ENCODE measurements around the gene SACM1L. TPM values are rescaled to one million over a fixed set of nuclear protein-coding genes. Genes with fewer than 3 reads are reported as not detected.

The SACM1L gene, protein sequence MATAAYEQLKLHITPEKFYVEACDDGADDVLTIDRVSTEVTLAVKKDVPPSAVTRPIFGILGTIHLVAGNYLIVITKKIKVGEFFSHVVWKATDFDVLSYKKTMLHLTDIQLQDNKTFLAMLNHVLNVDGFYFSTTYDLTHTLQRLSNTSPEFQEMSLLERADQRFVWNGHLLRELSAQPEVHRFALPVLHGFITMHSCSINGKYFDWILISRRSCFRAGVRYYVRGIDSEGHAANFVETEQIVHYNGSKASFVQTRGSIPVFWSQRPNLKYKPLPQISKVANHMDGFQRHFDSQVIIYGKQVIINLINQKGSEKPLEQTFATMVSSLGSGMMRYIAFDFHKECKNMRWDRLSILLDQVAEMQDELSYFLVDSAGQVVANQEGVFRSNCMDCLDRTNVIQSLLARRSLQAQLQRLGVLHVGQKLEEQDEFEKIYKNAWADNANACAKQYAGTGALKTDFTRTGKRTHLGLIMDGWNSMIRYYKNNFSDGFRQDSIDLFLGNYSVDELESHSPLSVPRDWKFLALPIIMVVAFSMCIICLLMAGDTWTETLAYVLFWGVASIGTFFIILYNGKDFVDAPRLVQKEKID
- polyA plus RNA-seq (2013, experiment 1 of 2; ENCODE audit: insufficient read length): 24.4 TPM
- polyA plus RNA-seq (2013, experiment 2 of 2; ENCODE audit: insufficient read length): 26.6 TPM

DNA sequence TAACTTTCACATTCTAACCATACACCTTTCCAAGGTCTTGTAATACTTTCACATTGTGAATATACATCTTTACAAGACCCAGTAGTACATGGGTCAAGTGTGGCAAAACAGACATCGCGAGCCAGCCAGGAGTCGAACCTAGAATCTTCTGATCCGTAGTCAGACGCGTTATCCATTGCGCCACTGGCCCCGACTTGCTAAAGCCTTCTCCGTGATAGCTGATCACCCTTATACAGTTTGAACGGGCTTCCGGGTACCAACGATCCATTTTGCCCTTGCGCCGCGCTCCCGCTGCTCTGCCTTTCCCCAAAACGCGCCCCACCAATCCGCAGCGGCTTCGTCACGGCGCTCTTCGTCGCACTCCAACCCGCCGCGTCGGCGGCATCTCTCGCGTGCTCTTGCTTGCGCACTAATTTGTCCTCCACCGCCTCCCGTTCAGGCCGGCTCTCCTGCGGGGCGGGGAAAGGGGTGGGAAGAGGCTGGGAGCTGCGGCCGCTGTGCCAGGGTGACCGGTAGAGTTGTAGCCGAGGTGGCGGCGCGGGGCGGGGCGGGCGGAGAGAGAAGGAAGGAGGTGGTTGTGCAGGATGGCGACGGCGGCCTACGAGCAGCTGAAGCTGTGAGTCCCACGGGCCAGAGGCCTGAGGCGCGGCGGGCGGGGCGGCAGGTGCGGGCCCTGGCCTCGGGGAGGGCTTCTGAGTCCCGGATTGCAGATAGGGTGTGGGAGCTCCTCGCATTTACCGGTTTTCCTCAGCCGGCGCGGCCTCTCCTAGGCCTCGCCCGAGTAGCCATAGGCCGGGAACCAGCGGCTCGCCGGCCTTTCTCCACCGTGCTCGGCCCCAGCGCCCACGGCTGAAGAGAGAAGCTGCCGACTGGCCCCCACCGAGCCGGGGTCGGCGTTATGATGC, at the start of gene SACM1L:
Gene SACM1L, plus strand, starts transcription at position 515 of the 905 bp plus-strand sequence. Its CDS starts 70 bp downstream, at position 585.
- peak; percentile 99 for DNase-seq

DNA sequence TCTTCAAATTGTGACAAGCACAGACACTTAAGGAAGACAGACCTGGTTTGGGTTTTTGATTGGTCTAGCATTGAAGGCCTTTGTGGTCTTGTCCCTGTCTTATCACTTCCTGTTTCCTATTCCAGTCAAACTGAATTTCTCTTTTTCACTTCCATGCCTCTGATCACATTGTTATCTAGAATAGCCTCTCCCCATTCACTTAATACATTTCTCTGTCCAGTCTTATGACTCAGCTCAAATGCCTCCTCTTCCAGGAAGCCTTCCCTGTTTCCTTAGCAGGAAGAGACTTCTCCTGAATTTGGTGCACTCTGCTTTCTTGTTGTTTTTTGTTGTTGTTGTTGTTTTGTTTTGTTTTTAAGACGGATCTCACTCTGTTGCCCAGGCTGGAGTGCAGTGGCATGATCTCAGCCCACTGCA, 49.1 kb upstream of the SACM1L start:
- DNase-seq: no peak

DNA sequence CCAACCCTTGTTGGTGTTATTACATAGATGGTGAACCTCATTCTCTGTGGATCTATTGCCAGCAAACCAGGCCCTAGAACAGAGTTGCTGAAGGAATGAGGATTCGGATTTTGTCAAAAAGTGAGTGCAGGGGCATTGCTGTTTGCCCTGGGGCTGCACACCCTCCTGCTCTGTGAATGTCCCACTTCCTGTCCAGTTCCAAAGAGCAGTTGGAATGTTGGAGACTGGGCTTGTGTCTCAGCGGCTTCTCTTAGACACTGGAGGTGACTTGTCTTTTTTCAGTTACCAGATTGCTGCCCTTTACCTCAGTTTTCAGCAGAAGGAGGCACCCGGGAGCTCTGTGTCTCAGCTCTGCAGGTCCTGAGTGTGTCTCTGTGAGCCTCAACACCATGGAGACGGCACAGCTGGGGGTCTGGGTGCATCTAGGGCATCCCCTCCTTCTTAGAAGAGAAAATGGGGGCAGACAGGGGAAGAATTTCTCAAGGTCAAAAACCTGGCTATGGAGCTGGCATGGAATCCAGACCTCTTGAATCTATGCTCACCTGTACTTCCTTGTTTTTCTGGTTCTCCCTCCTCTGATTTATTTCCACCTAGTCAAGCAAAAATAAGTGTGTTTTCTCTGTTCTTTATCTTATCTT, 48.4 kb upstream of the SACM1L start:
- DNase-seq: no peak

DNA sequence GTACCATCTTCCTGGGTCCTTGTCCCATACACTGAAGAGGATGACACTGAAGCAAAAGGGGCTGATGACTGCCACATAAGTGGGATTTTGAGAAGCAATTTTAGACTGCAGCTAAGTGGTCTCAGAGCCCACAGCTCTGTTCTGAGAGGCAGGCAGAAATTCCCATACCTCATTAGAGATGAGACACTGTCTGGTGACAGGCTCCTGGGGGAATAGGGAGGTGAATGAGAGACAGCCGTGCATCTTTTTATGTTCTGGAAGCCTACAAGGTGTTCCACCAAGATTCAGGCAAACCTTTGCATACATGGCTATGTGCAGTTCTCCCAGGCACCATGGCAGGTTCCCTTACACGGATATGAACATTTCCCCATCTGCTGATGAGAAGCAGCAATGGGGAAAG, 47.4 kb upstream of the SACM1L start:
- no peak for DNase-seq

DNA sequence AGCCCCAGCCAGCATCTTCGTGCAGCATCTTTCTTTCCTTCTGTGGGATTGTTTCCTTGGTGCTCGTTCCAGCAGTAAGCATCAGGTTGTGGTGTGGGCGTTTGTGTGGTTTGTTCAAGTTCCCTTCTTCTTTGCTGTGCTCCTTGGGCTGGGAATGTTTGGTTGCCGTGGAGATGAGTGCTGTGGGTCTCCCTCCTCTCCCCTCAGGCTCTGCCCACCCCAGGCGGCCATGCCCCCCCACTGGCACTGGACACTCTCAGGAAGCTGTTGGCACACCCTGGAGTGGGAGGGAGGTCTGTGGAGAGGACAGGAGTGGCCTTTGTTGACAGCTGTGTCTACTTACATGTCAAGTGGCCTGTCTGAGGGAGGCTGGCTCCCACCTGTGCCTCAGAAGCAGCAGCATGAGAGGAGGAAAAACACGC, 46.5 kb upstream of the SACM1L start:
- peak; percentile 60 for DNase-seq

DNA sequence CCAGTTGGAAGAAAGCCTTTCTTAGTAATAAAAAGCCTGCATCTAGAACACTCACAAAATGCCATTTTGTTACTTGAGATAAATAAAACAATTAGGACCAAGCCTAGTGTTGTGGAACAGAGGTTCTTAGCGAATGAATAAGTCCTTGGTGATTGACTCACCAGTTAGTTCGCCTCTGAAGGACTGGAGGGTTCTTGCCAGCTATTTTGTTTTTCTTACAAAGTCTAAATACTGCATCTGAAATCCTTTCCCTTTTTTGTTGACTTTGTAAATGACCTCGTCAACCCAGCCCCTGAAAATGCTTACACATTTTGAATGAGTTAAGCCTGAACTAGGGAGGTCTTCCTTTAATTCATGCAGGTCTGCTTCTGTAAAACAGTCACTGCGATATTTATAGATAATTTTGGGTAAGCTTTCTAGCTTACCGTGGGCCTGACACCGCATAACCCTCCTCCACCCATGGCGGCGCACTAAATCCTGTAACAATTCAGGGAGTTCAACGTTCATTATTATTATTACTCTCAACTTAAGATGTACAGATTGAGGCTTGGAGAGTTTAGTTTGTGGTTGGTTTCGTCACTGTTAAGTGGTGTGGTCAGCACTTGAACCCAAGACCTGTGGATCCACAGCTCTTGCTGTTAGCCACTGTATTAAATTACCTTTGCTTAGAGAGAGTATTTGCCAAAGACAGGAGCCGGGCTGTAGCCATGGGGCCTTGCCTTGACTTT, 45.0 kb upstream of the SACM1L start:
- peak; percentile 86 for DNase-seq

DNA sequence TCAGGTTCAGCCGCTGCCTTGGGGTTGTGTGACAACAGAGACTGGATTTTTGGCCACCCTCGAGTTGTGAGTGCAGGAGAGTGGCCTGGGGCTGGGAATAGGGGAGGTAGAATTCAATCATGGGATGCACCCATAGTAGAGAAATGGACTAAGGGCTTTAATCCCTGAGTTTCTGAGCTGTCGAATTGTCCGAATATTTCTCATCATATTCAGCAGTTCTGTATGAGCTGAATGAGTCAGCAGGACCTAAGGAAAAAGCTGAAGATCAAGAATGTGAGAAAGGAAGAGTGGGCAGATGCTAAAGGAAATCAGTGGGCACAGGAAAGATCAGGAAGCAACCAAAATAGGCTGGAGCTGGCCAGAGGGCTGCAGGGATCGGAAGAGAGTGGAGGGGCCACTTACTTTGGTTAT, 44.4 kb upstream of the SACM1L start:
- DNase-seq: peak; percentile 91

DNA sequence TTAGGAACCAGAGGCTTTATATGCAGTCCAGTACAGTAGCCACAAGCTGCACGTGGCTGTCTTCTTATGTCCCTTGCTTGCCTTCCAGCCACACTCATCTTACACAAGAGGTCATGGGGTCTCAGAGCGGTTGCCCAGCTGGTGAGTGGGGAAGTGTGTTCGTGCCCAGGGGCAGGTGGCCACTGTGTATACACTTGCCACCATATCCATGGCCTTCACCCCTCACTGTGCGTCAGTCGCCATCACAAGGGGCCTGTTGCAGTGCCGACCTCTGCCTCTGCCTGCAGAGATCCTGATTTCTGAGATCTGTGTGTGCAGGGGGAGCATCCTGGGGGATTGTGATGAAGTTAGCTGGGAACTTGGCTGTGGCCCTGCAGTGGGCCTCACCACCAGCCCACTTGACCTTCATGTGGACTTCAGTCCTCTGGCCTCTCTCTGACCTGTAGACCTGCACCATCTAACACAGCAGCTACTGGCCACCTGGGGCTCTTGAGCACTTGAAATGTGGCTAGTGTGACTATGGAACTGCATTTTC, 43.1 kb upstream of the SACM1L start:
- DNase-seq: no peak

DNA sequence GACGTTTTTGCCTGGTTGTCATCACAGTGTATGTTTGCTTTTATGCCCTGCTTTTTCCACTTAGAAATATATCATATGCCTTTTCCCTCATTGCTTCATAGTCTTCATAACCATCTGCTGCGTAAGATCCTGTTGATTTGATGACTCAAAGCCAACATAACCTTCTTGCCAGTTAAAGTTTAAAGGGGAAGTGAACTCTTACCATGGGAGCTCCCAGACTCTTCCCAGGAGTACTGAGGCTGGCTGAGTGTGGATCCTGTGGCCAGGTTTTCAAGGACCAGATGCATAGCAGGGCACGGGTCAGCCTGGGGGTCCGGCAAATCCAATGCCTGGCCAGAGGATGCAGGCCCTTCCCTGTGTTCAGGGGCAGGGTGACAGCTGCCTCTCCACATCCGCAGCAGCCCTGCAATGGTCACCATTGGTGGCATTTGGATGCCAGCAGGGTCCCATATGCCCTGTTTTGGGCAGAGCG, 42.0 kb upstream of the SACM1L start:
- DNase-seq: peak; percentile 87

DNA sequence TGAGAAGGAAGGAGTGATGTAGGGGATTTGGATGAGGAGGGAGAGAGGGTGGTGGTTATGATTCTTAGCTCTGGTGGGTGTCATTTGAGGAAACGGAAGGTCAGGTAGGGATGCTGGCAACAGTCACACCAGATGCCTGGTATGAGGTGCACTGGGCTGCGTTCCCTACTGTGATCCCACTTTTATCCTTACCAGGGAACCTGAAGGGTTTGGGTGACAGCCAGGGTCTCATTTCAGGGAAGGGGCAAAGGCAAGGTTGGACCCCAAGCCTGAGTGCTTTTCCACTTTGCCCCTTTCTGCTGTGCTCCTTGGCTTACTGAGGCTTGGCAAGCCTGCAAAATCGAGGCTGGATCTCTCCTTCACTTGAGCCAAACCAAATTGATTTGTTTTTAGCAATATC, 36.0 kb upstream of the SACM1L start:
- DNase-seq: no peak

DNA sequence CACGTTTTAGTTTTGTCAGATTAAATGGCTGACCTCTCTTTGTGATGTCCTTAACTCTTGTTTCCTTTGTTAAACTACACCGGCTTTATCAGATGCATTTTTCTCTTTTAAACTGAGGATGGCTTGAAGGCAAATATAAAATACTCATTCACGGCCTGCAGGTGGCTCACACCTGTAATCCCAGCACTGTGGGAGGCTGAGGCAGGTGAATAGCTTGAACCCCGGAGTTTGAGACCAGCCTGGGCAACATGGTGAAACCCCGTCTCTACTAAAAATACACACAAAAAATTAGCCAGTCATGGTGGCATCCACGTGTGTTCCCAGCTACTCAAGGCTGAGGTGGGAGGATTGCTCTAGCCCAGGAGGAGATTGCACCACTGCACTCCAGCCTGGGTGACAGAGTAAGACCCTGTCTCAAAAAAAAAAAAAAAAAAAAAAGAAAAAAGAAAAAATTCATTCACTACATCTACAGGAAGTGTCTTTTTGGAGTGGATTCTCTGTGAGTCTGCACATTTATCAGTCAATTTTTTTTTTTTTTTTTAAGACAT, 34.7 kb upstream of the SACM1L start:
- DNase-seq: no peak

DNA sequence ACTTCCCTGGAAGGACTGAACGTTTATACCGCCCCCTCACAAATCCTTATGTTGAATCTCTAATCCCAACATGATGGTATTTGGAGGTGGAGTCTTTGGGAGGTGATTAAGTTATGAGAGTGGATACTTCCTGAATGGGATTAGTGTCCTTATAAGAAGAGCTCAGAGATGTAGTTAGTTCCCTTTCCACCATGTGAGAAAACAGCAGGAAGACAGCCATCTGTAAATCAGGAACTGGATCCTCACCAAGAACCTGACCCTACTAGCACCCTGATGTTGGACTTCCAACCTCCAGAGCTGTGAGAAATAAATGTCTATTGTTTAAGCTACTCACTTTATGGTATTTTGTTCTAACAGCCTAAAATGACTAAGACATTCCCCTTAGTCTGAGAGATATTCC, 33.3 kb upstream of the SACM1L start:
- no peak for DNase-seq

DNA sequence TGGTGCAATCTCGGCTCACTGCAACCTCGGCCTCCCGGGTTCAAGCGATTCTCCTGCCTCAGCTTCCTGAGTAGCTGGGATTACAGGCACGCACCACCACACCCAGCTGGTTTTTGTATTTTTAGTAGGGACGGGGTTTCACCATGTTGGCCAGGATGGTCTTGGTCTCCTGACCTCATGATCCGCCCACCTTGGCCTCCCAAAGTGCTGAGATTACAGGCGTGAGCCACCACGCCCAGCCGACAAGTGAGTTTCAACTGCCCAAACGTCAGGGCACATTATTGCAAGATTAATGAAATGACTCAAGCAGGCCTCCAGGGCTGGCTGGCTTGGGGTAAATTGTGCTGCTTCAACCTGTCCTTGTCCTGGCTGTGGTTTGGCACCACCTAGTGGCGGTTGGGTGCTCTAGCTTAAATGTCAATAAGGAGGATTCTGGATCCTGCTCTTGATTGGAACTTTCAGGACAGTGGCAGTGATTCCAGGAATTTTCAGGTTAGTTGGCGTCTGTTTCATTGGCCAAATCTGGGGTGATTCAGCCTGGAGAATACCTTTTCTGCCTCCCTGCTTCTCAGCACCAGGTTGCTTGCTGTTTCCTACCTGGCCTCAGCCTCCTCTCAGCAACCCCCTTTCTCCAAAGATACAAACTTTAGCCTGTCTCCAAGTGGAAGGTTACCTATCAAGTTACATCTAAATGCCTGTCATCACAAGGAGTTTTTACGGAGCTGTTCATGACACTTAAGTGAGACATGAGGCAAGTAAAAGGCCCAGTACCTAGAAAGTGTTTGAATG, 32.4 kb upstream of the SACM1L start:
- DNase-seq: peak; percentile 95

DNA sequence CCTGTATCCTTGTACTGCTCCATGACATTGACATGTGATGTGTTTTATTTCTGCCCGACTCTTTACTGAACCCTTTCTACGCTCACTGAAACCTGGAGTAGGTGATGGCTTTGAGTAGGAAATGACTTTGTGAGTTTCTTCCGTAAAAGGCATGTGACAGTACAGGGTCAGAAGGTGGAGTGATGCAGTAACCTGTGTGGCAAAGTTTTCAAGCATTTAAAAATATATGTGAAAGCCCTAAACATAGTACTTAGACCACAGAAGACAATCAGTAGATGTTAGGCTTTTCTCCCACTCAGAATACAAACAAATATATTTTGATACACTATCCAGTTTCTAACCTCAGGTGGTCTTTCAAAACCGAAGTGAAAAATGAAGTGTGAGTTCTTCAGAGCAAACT, 31.3 kb upstream of the SACM1L start:
- DNase-seq: no peak

DNA sequence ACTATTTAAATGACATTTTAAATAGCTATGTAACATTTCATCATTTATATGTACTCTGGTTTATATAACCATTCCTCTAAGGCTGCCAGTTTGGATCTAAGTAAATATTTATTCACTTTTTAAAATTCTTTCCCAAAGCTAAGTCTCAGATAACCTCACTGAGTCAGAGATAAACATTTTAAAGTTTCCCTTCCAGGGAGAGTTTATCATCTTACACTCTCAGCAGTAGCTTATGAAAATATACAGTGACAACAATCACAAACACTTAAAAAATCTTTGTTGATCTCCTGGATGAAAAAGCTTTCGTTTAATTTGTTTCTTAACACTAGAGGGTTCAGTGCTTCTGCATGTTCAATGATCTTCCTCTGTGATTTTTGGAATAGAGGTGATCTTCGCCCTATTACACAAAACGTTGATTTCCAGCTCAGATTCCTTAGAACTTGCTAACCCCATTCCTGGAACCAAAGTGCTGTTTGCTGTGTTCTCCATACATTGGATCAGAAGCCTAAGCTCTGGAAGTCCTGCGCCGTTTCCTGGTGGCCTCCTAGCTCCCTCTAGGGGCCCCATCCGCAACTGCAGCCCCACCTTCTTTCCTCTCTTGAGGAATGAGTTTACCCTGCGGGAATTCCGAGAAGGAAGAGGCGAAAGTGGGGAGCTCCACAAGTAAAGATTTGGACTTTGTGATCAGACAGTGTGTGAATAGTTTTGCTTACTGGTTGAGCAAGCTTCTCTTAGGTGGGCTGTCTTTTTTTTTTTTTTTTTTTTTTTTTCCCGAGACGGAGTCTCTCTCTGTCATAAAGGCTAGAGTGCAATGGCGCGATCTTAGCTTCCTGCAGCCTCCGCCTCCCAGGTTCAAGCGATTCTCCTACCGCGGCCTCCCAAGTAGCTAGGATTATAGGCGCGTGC, 29.3 kb upstream of the SACM1L start:
- DNase-seq: peak; percentile 87

DNA sequence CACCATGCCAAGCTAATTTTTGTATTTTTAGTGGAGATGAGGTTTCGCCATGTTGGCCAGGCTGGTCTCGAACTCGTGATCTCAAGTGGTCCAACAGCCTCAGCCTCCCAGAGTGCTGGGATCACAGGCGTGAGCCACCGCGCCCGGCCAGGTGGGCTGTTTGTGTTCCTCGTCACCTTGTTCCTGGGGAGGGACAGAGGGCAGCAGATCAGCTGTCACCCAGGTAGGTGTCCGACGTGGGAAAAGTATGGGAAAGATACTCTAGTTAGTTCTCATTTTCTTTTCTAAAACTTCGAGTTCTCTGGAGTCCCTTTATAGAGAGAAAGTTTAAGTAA, 28.7 kb upstream of the SACM1L start:
- DNase-seq: no peak

DNA sequence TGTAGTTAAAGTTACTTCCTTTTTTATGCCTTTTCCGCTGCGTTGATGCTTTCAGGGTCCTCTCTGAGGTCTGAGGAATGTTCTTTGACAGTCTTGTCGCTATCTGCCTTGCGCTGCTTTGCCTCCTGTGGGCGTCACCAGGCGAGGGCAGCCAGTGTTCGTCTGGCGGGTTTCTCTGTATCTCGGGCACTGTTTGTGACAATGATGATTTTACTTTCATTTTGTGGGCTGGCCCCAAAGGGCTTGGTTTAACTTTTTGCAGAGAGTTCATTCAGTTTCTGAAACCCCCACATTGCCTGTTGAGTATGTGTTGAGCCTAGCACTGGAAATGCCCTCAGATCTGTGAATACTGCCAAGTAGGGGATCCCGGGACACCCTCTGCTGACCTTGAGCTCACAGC, 24.6 kb upstream of the SACM1L start:
- no peak for DNase-seq

DNA sequence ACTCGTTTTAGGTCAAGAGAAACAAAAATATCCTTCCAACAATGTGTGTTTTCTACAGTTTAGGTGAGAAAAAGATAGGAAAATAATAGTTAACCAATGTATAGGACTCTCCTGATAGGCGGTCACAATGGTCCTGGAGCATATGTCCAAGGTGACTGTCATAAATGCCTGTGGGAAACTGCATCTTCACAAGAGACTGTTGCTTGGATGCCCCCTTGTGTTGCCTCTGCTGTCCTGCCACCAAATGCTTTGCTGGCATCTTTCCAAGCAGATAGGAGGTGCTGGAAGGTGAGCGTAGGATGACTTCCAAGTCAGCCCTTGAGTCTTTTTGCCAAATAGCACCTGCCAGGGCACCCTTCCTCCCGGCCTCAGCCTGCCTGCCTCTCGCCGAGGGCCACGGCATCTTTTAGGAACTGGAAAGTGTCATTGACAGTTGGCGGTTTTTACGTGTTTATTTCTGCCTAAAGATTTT, 24.1 kb upstream of the SACM1L start:
- DNase-seq: peak; percentile 47

All from fibroblast of skin of scalp (primary cell).